Measurements from ENCODE around the gene ARTN. TPM values are rescaled to one million over a fixed set of nuclear protein-coding genes. Genes with fewer than 3 reads are reported as not detected.

ARTN gene
- polyA plus RNA-seq, 1 experiment: 0.39 TPM

DNA sequence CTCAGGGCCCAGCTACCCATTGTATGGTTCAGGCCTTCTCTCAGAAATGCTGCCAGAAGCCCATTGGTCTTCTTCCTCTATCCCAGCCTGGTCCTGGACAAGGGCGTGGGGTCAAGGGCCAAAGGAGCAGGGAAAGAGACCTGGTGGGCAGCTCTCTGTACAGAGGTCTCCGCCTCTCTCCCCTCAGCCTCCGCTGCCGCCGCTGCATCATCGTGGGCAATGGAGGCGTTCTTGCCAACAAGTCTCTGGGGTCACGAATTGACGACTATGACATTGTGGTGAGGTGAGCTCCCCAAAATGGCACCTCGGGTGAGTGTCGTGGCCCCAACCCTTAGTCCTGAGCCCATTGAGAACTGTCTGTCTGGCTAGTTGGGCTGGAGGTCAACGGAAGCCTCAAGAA lies 34.6 kb upstream of the ARTN start:
- ChIA-PET CTCF (no interaction called here), POLR2A (no interaction called here)
- DNase-seq (ENCODE audit: low read depth): no peak
- TF ChIP-seq, protein P1, sequence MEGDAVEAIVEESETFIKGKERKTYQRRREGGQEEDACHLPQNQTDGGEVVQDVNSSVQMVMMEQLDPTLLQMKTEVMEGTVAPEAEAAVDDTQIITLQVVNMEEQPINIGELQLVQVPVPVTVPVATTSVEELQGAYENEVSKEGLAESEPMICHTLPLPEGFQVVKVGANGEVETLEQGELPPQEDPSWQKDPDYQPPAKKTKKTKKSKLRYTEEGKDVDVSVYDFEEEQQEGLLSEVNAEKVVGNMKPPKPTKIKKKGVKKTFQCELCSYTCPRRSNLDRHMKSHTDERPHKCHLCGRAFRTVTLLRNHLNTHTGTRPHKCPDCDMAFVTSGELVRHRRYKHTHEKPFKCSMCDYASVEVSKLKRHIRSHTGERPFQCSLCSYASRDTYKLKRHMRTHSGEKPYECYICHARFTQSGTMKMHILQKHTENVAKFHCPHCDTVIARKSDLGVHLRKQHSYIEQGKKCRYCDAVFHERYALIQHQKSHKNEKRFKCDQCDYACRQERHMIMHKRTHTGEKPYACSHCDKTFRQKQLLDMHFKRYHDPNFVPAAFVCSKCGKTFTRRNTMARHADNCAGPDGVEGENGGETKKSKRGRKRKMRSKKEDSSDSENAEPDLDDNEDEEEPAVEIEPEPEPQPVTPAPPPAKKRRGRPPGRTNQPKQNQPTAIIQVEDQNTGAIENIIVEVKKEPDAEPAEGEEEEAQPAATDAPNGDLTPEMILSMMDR (IDR thresholded peaks at IDR 0.05; ENCODE audit: insufficient read depth, low read depth, low read length): no peak
- no peaks in the 10 kb centered on the region for H3K27me3 ChIP-seq (ENCODE audit: control insufficient read depth, insufficient read depth, low read length)
- H3K4me3 ChIP-seq (ENCODE audit: low read depth, low read length): no peak overlapping the region
- peaks cover 7% of the 10 kb centered on the region; the same call in 1 of the 2 replicates for H3K36me3 ChIP-seq (ENCODE audit: control insufficient read depth, insufficient read depth, low read length)

DNA sequence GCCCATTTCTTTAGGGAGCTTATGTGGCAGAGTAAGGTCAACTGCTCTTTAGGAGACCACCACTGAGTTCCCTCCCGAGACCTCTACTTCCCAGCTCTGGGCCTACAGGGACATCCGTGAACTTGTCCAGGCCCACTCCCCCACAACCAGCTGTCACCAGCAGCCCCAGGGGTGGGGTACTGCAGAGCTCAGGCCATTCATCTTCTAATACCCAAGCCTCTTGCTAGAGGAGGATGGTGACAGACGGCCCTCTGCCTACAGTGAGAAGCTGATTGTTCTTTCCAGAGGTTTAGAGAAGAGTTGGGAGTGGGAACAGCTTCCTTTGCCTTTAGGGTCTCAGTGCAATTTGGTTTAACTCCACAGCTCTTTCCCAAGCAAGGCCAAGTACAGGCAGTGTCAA lies 33.2 kb upstream of the ARTN start:
- no peak for DNase-seq (ENCODE audit: low read depth)
- Histone ChIP-seq H3K4me3 (ENCODE audit: low read depth, low read length) (no peak overlapping the region), H3K27me3 (ENCODE audit: control insufficient read depth, insufficient read depth, low read length) (no peaks in the 10 kb centered on the region), H3K36me3 (ENCODE audit: control insufficient read depth, insufficient read depth, low read length) (peaks cover 7% of the 10 kb centered on the region; the same call in 1 of the 2 replicates)
- ChIA-PET CTCF (interaction anchor here (0.8 to 0.9 kb wide), 2 partner anchors 23 to 34 kb away, joined by 3 to 4 read pairs; no protein-coding TSS in a partner anchor), POLR2A (no interaction called here)
- TF ChIP-seq, protein P1 (IDR thresholded peaks at IDR 0.05; ENCODE audit: insufficient read depth, low read depth, low read length): no peak

DNA sequence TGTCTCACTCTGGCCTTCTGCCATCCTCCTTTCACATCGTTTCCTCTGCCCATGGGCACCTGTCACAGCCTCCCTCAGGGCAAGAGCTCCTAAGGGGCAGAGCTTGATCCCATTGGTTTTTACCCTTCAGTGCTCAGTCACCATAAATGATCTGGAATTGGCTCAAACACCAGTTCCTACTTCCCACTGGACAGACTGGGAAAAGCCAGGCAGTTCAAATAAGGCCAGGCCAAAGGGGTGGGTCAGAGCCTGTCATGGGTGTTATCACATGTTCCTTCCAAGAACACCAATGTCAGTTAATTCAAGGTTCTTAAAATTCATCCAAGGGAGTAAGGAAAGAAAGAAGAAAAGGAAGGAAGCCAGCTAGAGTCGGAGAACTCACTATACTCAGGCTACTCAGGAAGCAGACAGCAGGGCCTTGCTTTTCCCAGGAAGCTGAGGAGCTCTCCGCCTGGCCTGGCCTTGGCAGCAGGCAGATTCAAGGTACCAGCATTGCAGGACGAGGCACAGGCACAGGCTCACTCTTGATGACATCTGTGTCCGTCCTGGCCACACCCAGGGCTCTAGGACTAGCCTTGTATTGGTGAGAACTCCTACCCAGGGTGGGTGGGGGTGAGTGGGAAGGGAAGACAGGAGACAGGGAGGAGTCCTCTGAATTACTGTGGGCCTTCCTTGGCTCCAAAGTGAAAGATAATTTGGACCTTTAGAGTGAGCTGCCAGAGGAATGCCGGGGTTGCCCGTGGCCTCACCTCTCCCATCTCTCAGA lies 32.2 kb upstream of the ARTN start:
- peaks cover 7% of the 10 kb centered on the region; the same call in 1 of the 2 replicates for H3K36me3 ChIP-seq (ENCODE audit: control insufficient read depth, insufficient read depth, low read length)
- no peak for DNase-seq (ENCODE audit: low read depth)
- no peak overlapping the region for H3K4me3 ChIP-seq (ENCODE audit: low read depth, low read length)
- POLR2A ChIA-PET: no interaction called here
- no peaks in the 10 kb centered on the region for H3K27me3 ChIP-seq (ENCODE audit: control insufficient read depth, insufficient read depth, low read length)
- TF ChIP-seq, protein P1 (IDR thresholded peaks at IDR 0.05; ENCODE audit: insufficient read depth, low read depth, low read length): no peak
- CTCF ChIA-PET: interaction anchor here (0.9 to 1.0 kb wide), 2 partner anchors 13 to 14 kb away, joined by 3 read pairs; no protein-coding TSS in a partner anchor

DNA sequence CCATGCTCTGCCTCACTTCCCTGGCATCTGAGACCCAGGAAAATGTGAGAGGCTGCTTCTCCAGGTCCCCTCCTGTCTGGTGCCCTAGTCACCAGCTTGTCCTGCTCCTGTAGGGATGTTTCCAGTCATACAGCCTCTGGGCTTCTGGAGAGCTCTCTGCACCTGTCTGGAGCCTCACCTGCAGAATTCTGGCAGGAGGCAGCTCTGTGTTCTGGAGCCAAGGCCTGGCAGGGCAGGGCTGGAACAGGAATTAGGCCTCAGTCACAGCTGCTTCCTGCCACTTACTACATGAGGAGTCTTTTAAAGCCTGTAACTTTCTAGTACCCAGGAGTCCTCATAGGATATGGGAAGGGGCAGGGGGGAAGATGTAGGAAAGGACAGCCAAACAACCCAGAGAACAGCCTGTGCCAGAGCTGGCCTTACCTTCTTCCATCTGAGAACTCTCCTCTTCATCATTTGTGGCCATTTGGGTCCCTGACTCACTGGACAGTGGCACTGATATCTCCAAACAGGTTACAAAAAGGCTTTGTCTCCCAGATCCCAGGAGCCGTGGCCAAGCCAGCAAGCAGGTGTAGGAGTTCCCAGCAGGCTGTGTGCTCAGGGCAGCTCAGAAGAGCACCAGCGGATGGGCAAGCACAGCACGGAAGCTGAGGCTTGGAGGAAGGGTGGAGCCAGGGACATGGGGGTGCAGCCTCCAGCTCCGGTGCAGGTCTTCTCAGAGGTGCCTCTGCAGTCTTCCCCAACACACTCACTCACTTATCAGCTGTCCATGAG lies 31.4 kb upstream of the ARTN start:
- Histone ChIP-seq H3K4me3 (ENCODE audit: low read depth, low read length) (no peak overlapping the region), H3K36me3 (ENCODE audit: control insufficient read depth, insufficient read depth, low read length) (peaks cover 7% of the 10 kb centered on the region; the same call in 1 of the 2 replicates), H3K27me3 (ENCODE audit: control insufficient read depth, insufficient read depth, low read length) (no peaks in the 10 kb centered on the region)
- DNase-seq (ENCODE audit: low read depth): no peak
- TF ChIP-seq, protein P1 (IDR thresholded peaks at IDR 0.05; ENCODE audit: insufficient read depth, low read depth, low read length): no peak
- ChIA-PET POLR2A (no interaction called here), CTCF (interaction anchor here (0.9 to 1.2 kb wide), 3 partner anchors 12 to 33 kb away, joined by 3 read pairs; no protein-coding TSS in a partner anchor)
